Adrenal gland (tissue), 12 donors: ENCODE data around the gene ZNF598. TPM values are rescaled to one million over a fixed set of nuclear protein-coding genes. Genes with fewer than 3 reads are reported as not detected.

ENCODE experiments used
- DNase-seq, 7 donors: peaks; one replicate each; pipeline ENCODE4 v3.0.0-alpha.2; 2019 to 2020
- H3K27ac ChIP-seq, 5 donors: fragments of 200-600 bp; sonication (generic) in 4 of 5; 1 replicate in 3 of 5; 2 replicates in 2 of 5; pipeline versions ENCODE4 v1.5.1 to v1.8.0; 2016 to 2020; ENCODE audit warnings: mild to moderate bottlenecking in 1 of 5
- H3K27me3 ChIP-seq: fragments of 200-600 bp; 2 replicates; pipeline ENCODE4 v1.8.0; 2021
- H3K36me3 ChIP-seq, 2 donors: fragments of 200-600 bp; replicated peaks in 1 of 2; 1 replicate in 1 of 2; 2 replicates in 1 of 2; pipeline versions ENCODE4 v1.5.1 to v1.8.0; 2018 to 2022
- H3K4me1 ChIP-seq, 2 donors: fragments of 200-600 bp; replicated peaks in 1 of 2; 1 replicate in 1 of 2; 2 replicates in 1 of 2; pipeline versions ENCODE4 v1.5.1 to v1.8.0; 2018 to 2021
- H3K4me3 ChIP-seq, 4 donors: fragments of 200-600 bp; sonication (generic) in 3 of 4; one replicate each; pipeline ENCODE4 v1.5.1; 2016 to 2018
- H3K9me3 ChIP-seq, 3 donors: fragments of 200-600 bp; sonication (generic) in 1 of 3; replicated peaks in 1 of 3; 1 replicate in 2 of 3; 2 replicates in 1 of 3; pipeline versions ENCODE4 v1.5.1 to v1.8.0; 2016 to 2021
- POLR2A ChIP-seq, 2 donors: fragments of 450-650 bp; IDR thresholded peaks; one replicate each; pipeline ENCODE4 v1.6.1; 2017; ENCODE audit warnings: antibody characterized with exemption in 2 of 2, mild to moderate bottlenecking in 2 of 2, moderate library complexity in 1 of 2
- WGBS, 4 donors: extraction: QIAGEN DNeasy Blood & Tissue Kit in 2 of 4; methylation state at CpG; one replicate each; pipeline versions ENCODE4 v1.1.5 to v1.1.7; 2013 to 2017; 5-methylcytosine and 5-hydroxymethylcytosine counted together
- intact Hi-C, 2 donors: fragments of 100-400 bp; cut with DNase I; formaldehyde crosslinking; loops; one replicate each; pipeline versions ENCODE4 v1.14.1 to v1.15.0; 2022 to 2023
- polyA plus RNA-seq, 3 donors: library from polyadenylated mRNA; stranded (reverse); fragments of 200-250 nt in 2 of 3; fragments of 350-450 nt in 1 of 3; fragmentation: Illumina TruSeq in 1 of 3; extraction: RNeasy Lipid Tissue Mini Kit (QIAGEN cat#74804) in 1 of 3; gene quantifications; one replicate each; pipeline ENCODE4 v1.2.3, GENCODE V29; 2013 to 2014
- total RNA-seq, 9 donors: library from RNA; depleted of rRNA in 4 of 9; stranded (reverse); fragments of >200 nt in 4 of 9; fragments of 120-200 nt in 1 of 9; fragmentation: NEBNext Ultra II Directional in 1 of 9; extraction: Animal tissue kit (Norgen Biotek cat#: 25700) in 1 of 9; gene quantifications; one replicate each; pipeline versions ENCODE4 v1.1.0 to v1.2.4, GENCODE V29; 2013 to 2023
- TF ChIP-seq, protein P1 (sequence below), 6 experiments: fragments of 450-650 bp in 4 of 6; fragments of 200-600 bp in 2 of 6; sonication (generic) in 1 of 6; IDR thresholded peaks; 1 replicate in 5 of 6; 2 replicates in 1 of 6; pipeline versions ENCODE4 v1.5.1 to v1.8.0; 2016 to 2021; ENCODE audit warnings: antibody characterized with exemption in 6 of 6, mild to moderate bottlenecking in 2 of 6, moderate library complexity in 1 of 6
- donor health status: healthy with polysubstance abuse.
- donor health status: Bipolar disorder and iron deficiency.
- donor health status: DM: yes; HTN: yes; CAD: no.
- donor health status: DM: no; HTN: no; CAD: no.
- donor health status: DM: no; HTN: no; CAD: no.
- donor health status: DM: yes; HTN: yes; CAD: no.

Gene ZNF598
- total and polyA plus RNA-seq, 12 donors, result 4.7 to 51.5 (median 29.0) TPM

DNA sequence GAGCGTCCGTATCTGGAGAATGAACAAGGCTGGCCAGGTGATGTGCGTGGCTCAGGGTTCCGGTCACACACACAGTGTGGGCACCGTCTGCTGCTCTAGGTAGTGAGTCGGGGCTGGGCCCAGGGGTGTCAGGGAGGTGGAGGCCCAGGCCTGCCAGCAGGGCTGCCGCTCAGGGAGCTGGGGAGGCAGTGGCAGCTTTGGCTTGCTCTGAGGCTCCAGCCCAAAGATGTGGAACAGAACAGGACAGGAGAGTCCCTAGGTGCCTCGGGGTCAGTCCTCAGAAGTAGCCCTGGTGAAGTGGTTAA, 33.5 kb downstream of the ZNF598 start:
- H3K4me3 ChIP-seq, result no peak overlapping the region
- H3K36me3 ChIP-seq, result peaks cover 0 to 47% of the 10 kb centered on the region in 2 donors
- intact Hi-C loops, result no loop called here
- no peak for TF ChIP-seq POLR2A (IDR thresholded peaks at IDR 0.05)
- TF ChIP-seq, protein P1, sequence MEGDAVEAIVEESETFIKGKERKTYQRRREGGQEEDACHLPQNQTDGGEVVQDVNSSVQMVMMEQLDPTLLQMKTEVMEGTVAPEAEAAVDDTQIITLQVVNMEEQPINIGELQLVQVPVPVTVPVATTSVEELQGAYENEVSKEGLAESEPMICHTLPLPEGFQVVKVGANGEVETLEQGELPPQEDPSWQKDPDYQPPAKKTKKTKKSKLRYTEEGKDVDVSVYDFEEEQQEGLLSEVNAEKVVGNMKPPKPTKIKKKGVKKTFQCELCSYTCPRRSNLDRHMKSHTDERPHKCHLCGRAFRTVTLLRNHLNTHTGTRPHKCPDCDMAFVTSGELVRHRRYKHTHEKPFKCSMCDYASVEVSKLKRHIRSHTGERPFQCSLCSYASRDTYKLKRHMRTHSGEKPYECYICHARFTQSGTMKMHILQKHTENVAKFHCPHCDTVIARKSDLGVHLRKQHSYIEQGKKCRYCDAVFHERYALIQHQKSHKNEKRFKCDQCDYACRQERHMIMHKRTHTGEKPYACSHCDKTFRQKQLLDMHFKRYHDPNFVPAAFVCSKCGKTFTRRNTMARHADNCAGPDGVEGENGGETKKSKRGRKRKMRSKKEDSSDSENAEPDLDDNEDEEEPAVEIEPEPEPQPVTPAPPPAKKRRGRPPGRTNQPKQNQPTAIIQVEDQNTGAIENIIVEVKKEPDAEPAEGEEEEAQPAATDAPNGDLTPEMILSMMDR (IDR thresholded peaks at IDR 0.05), result no peak
- WGBS, 4 donors, result 86 to 95% (median 91%) methylated on average over 4 to 8 of the region's 8 CpGs
- no peak for DNase-seq
- no peak overlapping the region for H3K27ac ChIP-seq
- peaks cover 7 to 14% of the 10 kb centered on the region in 2 donors for H3K4me1 ChIP-seq
- no peaks in the 10 kb centered on the region for H3K9me3 ChIP-seq
- H3K27me3 ChIP-seq, result peaks cover 25% of the 10 kb centered on the region

- intact Hi-C loops, result no loop called here
- Histone ChIP-seq H3K4me3 (no peak overlapping the region), H3K27me3 (peaks cover 20% of the 10 kb centered on the region), H3K4me1 (peaks cover 7 to 20% of the 10 kb centered on the region in 2 donors), H3K27ac (no peak overlapping the region), H3K36me3 (peaks cover 0 to 47% of the 10 kb centered on the region in 2 donors), H3K9me3 (no peaks in the 10 kb centered on the region)
- DNase-seq, result no peak
- 91 to 95% (median 91%) methylated on average over 22 to 33 of the region's 33 CpGs for WGBS, 4 donors
- TF ChIP-seq, protein P1 (IDR thresholded peaks at IDR 0.05), result no peak
- no peak for TF ChIP-seq POLR2A (IDR thresholded peaks at IDR 0.05)
These were observed 34.0 kb downstream of the ZNF598 start for GRCh38 chr16:1975432-1976215.

GRCh38 chr16:1974157-1975070, 35.2 kb downstream of the ZNF598 start:
- DNase-seq, result no peak
- peaks cover 8% of the 10 kb centered on the region for H3K27me3 ChIP-seq
- H3K9me3 ChIP-seq, result no peaks in the 10 kb centered on the region
- no peak overlapping the region for H3K27ac ChIP-seq
- WGBS, 4 donors, result 89 to 94% (median 93%) methylated on average over 24 to 42 of the region's 42 CpGs
- intact Hi-C loops, result no loop called here
- H3K4me1 ChIP-seq, result peaks cover 7 to 21% of the 10 kb centered on the region in 2 donors
- H3K4me3 ChIP-seq, result no peak overlapping the region
- H3K36me3 ChIP-seq, result peaks cover 0 to 47% of the 10 kb centered on the region in 2 donors
- no peak for TF ChIP-seq POLR2A (IDR thresholded peaks at IDR 0.05)
- TF ChIP-seq, protein P1 (IDR thresholded peaks at IDR 0.05), result no peak

GRCh38 chr16:1973461-1974156, 36.0 kb downstream of the ZNF598 start:
- intact Hi-C loops, result no loop called here
- no peak for DNase-seq
- Histone ChIP-seq H3K4me3 (no peak overlapping the region), H3K27ac (no peak overlapping the region), H3K36me3 (peaks cover 0 to 46% of the 10 kb centered on the region in 2 donors), H3K27me3 (no peaks in the 10 kb centered on the region), H3K4me1 (peaks cover 7 to 21% of the 10 kb centered on the region in 2 donors), H3K9me3 (no peaks in the 10 kb centered on the region)
- 84 to 94% (median 89%) methylated on average over 12 to 16 of the region's 16 CpGs for WGBS, 4 donors
- TF ChIP-seq POLR2A (IDR thresholded peaks at IDR 0.05), result no peak
- TF ChIP-seq, protein P1 (IDR thresholded peaks at IDR 0.05), result no peak
